ENCODE measurements around the gene JARID2. TPM values are rescaled to one million over a fixed set of nuclear protein-coding genes. Genes with fewer than 3 reads are reported as not detected.

Gene JARID2
- total and polyA plus RNA-seq, 2 of the 13 experiments (the other 11 are each of a cell fraction or from before 2014, with no cell fraction given) = 7.5 to 10.3 TPM

- TF ChIP-seq ARID5B (CRISPR knock-in tag; IDR thresholded peaks at IDR 0.05) (no peak), STAG1 (CRISPR knock-in tag; IDR thresholded peaks at IDR 0.05) (peak; percentile 81), NFE2L2 (IDR thresholded peaks at IDR 0.05; ENCODE audit: low read length) (no peak), ZBTB46 (CRISPR knock-in tag; IDR thresholded peaks at IDR 0.05; ENCODE audit: borderline replicate concordance) (no peak), RAD21 (CRISPR knock-in tag; IDR thresholded peaks at IDR 0.05) (peak; percentile 69)
- TF ChIP-seq, protein P1, sequence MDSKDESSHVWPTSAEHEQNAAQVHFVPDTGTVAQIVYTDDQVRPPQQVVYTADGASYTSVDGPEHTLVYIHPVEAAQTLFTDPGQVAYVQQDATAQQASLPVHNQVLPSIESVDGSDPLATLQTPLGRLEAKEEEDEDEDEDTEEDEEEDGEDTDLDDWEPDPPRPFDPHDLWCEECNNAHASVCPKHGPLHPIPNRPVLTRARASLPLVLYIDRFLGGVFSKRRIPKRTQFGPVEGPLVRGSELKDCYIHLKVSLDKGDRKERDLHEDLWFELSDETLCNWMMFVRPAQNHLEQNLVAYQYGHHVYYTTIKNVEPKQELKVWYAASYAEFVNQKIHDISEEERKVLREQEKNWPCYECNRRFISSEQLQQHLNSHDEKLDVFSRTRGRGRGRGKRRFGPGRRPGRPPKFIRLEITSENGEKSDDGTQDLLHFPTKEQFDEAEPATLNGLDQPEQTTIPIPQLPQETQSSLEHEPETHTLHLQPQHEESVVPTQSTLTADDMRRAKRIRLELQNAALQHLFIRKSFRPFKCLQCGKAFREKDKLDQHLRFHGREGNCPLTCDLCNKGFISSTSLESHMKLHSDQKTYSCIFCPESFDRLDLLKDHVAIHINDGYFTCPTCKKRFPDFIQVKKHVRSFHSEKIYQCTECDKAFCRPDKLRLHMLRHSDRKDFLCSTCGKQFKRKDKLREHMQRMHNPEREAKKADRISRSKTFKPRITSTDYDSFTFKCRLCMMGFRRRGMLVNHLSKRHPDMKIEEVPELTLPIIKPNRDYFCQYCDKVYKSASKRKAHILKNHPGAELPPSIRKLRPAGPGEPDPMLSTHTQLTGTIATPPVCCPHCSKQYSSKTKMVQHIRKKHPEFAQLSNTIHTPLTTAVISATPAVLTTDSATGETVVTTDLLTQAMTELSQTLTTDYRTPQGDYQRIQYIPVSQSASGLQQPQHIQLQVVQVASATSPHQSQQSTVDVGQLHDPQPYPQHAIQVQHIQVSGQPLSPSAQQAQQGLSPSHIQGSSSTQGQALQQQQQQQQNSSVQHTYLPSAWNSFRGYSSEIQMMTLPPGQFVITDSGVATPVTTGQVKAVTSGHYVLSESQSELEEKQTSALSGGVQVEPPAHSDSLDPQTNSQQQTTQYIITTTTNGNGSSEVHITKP (CRISPR knock-in tag; IDR thresholded peaks at IDR 0.05; ENCODE audit: low read depth) = no peak
These were observed 195.5 kb downstream of the JARID2 start (continued) for GRCh38 chr6:15441215-15441868.

All from HepG2 (cell line).